NCI-H774 (cell line): Measurements from ENCODE around the gene XPO4.
"Not testable (repeated sequence)": the region's sequence is repeated elsewhere in the genome, so short reads cannot be mapped to it uniquely, and the experiment has no call there.

Source experiments
- DNase-seq: peaks from one replicate; lab custom pipeline; 2025; lab: John Stamatoyannopoulos, UW

Gene XPO4

GRCh38 chr13:20902438-20903163 is at the start of gene XPO4:
XPO4 (minus strand) TSS chr13:20902746; CDS start chr13:20902738, 8 bp downstream.
- peak; percentile 68 for DNase-seq

- DNase-seq: not testable (repeated sequence)
Measured at GRCh38 chr13:20948001-20948400, 45.5 kb upstream of the XPO4 start.

GRCh38 chr13:20945952-20946383 is 43.4 kb upstream of the XPO4 start:
- no peak for DNase-seq

- DNase-seq: no peak
Measured at GRCh38 chr13:20942938-20943559, 40.5 kb upstream of the XPO4 start.

GRCh38 chr13:20940511-20940910 is 38.0 kb upstream of the XPO4 start:
- DNase-seq: not testable (repeated sequence)

- no peak for DNase-seq
Measured at GRCh38 chr13:20940083-20940482, 37.5 kb upstream of the XPO4 start.

GRCh38 chr13:20939662-20940061 is 37.1 kb upstream of the XPO4 start:
- no peak for DNase-seq

GRCh38 chr13:20938302-20938701 is 35.8 kb upstream of the XPO4 start:
- no peak for DNase-seq

GRCh38 chr13:20927596-20928257 is 25.2 kb upstream of the XPO4 start:
- DNase-seq: no peak

- not testable (repeated sequence) for DNase-seq
Measured at GRCh38 chr13:20925395-20925790, 22.8 kb upstream of the XPO4 start.

- DNase-seq: peak; percentile 42
Measured at GRCh38 chr13:20924758-20925394, 22.3 kb upstream of the XPO4 start.

GRCh38 chr13:20923272-20923671 is 20.7 kb upstream of the XPO4 start:
- DNase-seq: no peak

- no peak for DNase-seq
Measured at GRCh38 chr13:20921572-20921971, 19.0 kb upstream of the XPO4 start.

GRCh38 chr13:20915676-20916075 is 13.1 kb upstream of the XPO4 start:
- DNase-seq: not testable (repeated sequence)

GRCh38 chr13:20911037-20911436 is 8.5 kb upstream of the XPO4 start:
- DNase-seq: no peak

- no peak for DNase-seq
Measured at GRCh38 chr13:20908714-20909497, 6.4 kb upstream of the XPO4 start.

- no peak for DNase-seq
Measured at GRCh38 chr13:20904908-20905307, 2.4 kb upstream of the XPO4 start.

- no peak for DNase-seq
Measured at GRCh38 chr13:20903164-20903475, 574 bp upstream of the XPO4 start.

- no peak for DNase-seq
Measured at GRCh38 chr13:20901668-20902437, 693 bp downstream of the XPO4 start.

GRCh38 chr13:20894245-20894644 is 8.3 kb downstream of the XPO4 start:
- DNase-seq: no peak

GRCh38 chr13:20891768-20892167 is 10.8 kb downstream of the XPO4 start:
- no peak for DNase-seq
